ENCODE data around the gene PTPRG.

- TF ChIP-seq CTCF (IDR thresholded peaks at IDR 0.05; ENCODE audit: low read depth, low read length, missing input control) (no peak), MAX (IDR thresholded peaks at IDR 0.05) (no peak), TAF1 (conservative IDR thresholded peaks at IDR 0.05) (no peak), REST (IDR thresholded peaks at IDR 0.05) (no peak), FOXA2 (IDR thresholded peaks at IDR 0.05) (no peak)
Observed at GRCh38 chr3:61822588-61822987, 261.2 kb downstream of the PTPRG start.

Measured in liver (tissue), 3 donors.